Endothelial cell of umbilical vein (primary cell): ENCODE measurements around the gene PFKL. TPM values are rescaled to one million over a fixed set of nuclear protein-coding genes. Genes with fewer than 3 reads are reported as not detected.

ENCODE experiments used
- BruUV-seq: library from RNA; stranded (reverse); fragments of 400-500 nt; replicated peaks from 2 replicates; lab custom pipeline; 2021; lab: Mats Ljungman, UMichigan
- CTCF ChIA-PET: fragments of 300-600, 350-600 bp; sonication (Branson Sonifier 250); formaldehyde crosslinking; loops from one replicate; lab custom pipeline; 2021; ENCODE audit warnings: antibody characterized with exemption, inconsistent platforms; lab: Charles Lee
- POLR2A ChIA-PET: fragments of 300-600, 350-600 bp; sonication (Branson Sonifier 250); formaldehyde crosslinking; loops from one replicate; lab custom pipeline; 2021; ENCODE audit warnings: antibody characterized with exemption, inconsistent platforms; lab: Charles Lee
- DNase-seq: peaks from one replicate; pipeline ENCODE4 v3.0.0-alpha.2; 2011; ENCODE audit warnings: low read depth, low spot score
- FAIRE-seq: peaks from 2 replicates; lab custom pipeline; 2011; peaks lifted over from hg19 to GRCh38; lab: Jason Lieb, UNC
- H2AFZ ChIP-seq: 2 replicates; pipeline ENCODE4 v1.6.0; 2012; ENCODE audit warnings: low read depth, low read length, control low read depth, inconsistent platforms
- H3K27ac ChIP-seq: 2 replicates; pipeline ENCODE4 v1.5.1; 2011; ENCODE audit warnings: low read depth, mild to moderate bottlenecking, control low read depth, low read length, moderate library complexity; ENCODE audit not compliant: insufficient read depth
- H3K27me3 ChIP-seq, 2 experiments: 2 replicates each; pipeline versions ENCODE4 v1.6.0 to v1.6.1; 2011; ENCODE audit warnings: low read length in 2 of 2, mixed read lengths in 1 of 2; ENCODE audit not compliant: control insufficient read depth in 2 of 2, insufficient read depth in 2 of 2
- H3K36me3 ChIP-seq, 2 experiments: 2 replicates in 1 of 2; 3 replicates in 1 of 2; pipeline ENCODE4 v1.5.1; 2011; ENCODE audit warnings: low read length in 2 of 2, mild to moderate bottlenecking in 1 of 2, moderate library complexity in 1 of 2; ENCODE audit not compliant: control insufficient read depth in 2 of 2, insufficient read depth in 2 of 2; ENCODE audit errors: extremely low read depth in 1 of 2
- H3K4me1 ChIP-seq: 3 replicates; pipeline ENCODE4 v1.5.1; 2011; ENCODE audit warnings: mild to moderate bottlenecking, low read length; ENCODE audit not compliant: control insufficient read depth, insufficient read depth; ENCODE audit errors: extremely low read depth
- H3K4me2 ChIP-seq: 2 replicates; pipeline ENCODE4 v1.6.1; 2011; ENCODE audit warnings: low read length, control low read depth, mixed read lengths; ENCODE audit not compliant: insufficient read depth
- H3K4me3 ChIP-seq, 3 experiments: fragments of 200-600 bp in 1 of 3; sonication (generic), shearing (Covaris generic) in 1 of 3; replicated peaks in 1 of 3; 2 replicates each; pipeline ENCODE4 v1.5.1; 2011 to 2016; ENCODE audit warnings: control low read depth in 3 of 3, low read length in 3 of 3, mild to moderate bottlenecking in 2 of 3, inconsistent platforms in 1 of 3, low read depth in 1 of 3, moderate library complexity in 1 of 3; ENCODE audit not compliant: insufficient read depth in 1 of 3
- H3K79me2 ChIP-seq: 2 replicates; pipeline ENCODE4 v1.6.0; 2012; ENCODE audit warnings: low read length, inconsistent platforms; ENCODE audit not compliant: control insufficient read depth, insufficient read depth
- H3K9ac ChIP-seq: replicated peaks from 2 replicates; pipeline ENCODE3; 2011; ENCODE audit warnings: low read length, control low read depth; ENCODE audit not compliant: insufficient read depth; ENCODE audit errors: extremely low read depth
- H3K9me1 ChIP-seq: replicated peaks from 3 replicates; pipeline ENCODE4 v1.6.0; 2011; ENCODE audit warnings: mild to moderate bottlenecking, low read length; ENCODE audit not compliant: control insufficient read depth, insufficient read depth; ENCODE audit errors: extremely low read depth
- H3K9me3 ChIP-seq: replicated peaks from 2 replicates; pipeline ENCODE4 v1.5.1; 2012; ENCODE audit warnings: low read length, inconsistent platforms; ENCODE audit not compliant: control insufficient read depth, insufficient read depth
- H4K20me1 ChIP-seq: replicated peaks from 2 replicates; pipeline ENCODE3; 2011; ENCODE audit warnings: mild to moderate bottlenecking, low read length; ENCODE audit not compliant: control insufficient read depth, insufficient read depth; ENCODE audit errors: extremely low read depth
- EZH2 ChIP-seq: IDR thresholded peaks from 2 replicates; pipeline ENCODE4 v1.6.1; 2012; ENCODE audit warnings: borderline replicate concordance, low read depth, mild to moderate bottlenecking, moderate library complexity, low read length, inconsistent platforms; ENCODE audit not compliant: severe bottlenecking
- FOS ChIP-seq: IDR thresholded peaks from 2 replicates; pipeline ENCODE4 v1.6.1; 2011; ENCODE audit warnings: mild to moderate bottlenecking, low read length, moderate library complexity, borderline replicate concordance; ENCODE audit not compliant: insufficient read depth
- GATA2 ChIP-seq: IDR thresholded peaks from 2 replicates; pipeline ENCODE4 v1.7.0; 2011; ENCODE audit warnings: low read depth, mild to moderate bottlenecking, moderate library complexity, mixed read lengths, low read length; ENCODE audit not compliant: insufficient read length, insufficient read depth
- JUN ChIP-seq: IDR thresholded peaks from 2 replicates; pipeline ENCODE4 v1.6.1; 2011; ENCODE audit warnings: borderline replicate concordance, low read depth; ENCODE audit not compliant: insufficient read length, insufficient read depth
- MYC ChIP-seq: IDR thresholded peaks from one replicate; pipeline ENCODE4 v1.6.1; 2011; ENCODE audit warnings: mild to moderate bottlenecking, low read depth, low read length
- POLR2A ChIP-seq: IDR thresholded peaks from 2 replicates; pipeline ENCODE4 v1.6.1; 2012; ENCODE audit warnings: low read depth, mild to moderate bottlenecking, control low read depth, low read length
- POLR2AphosphoS5 ChIP-seq: IDR thresholded peaks from 2 replicates; pipeline ENCODE4 v1.6.1; 2012; ENCODE audit warnings: low read depth, mild to moderate bottlenecking, control low read depth, low read length, moderate library complexity; ENCODE audit not compliant: insufficient read depth
- dilution Hi-C: fragments of 300-500 bp; cut with MboI; formaldehyde crosslinking; loops from one replicate; pipeline ENCODE4 v1.15.0; 2019; ENCODE audit warnings: low sequenced_read_pairs; ENCODE audit not compliant: extremely low pct_ligation_motif_present
- intact Hi-C: fragments of 100-400 bp; cut with micrococcal nuclease; formaldehyde crosslinking; loops from one replicate; pipeline ENCODE4 v1.10.0; 2022
- polyA plus RNA-seq, 4 experiments: library from polyadenylated mRNA; depleted of rRNA in 3 of 4; stranded (reverse) in 3 of 4; unstranded in 1 of 4; fragments of >200 nt; gene quantifications; 2 replicates each; pipeline versions ENCODE4 v1.2.1 to v1.2.3, GENCODE V29; 2011 to 2012; ENCODE audit warnings: missing spikeins in 1 of 4
- total RNA-seq: library from RNA; stranded (reverse); gene quantifications from 2 replicates; pipeline ENCODE4 v1.2.3, GENCODE V29; 2021
- TF ChIP-seq, protein P1 (sequence below): IDR thresholded peaks from 2 replicates; pipeline ENCODE4 v1.6.1; 2011; ENCODE audit not compliant: insufficient read depth, insufficient read length
- TF ChIP-seq, protein P2 (sequence below), 2 donors: IDR thresholded peaks; 1 replicate in 1 of 2; 2 replicates in 1 of 2; pipeline ENCODE4 v1.5.1; 2011; ENCODE audit warnings: low read length in 2 of 2, mild to moderate bottlenecking in 2 of 2, moderate library complexity in 2 of 2, control low read depth in 1 of 2, inconsistent platforms in 1 of 2, low read depth in 1 of 2; ENCODE audit not compliant: insufficient read depth in 1 of 2; ENCODE audit errors: extremely low read depth in 1 of 2

PFKL gene
- total and polyA plus RNA-seq, 2 donors (not counting 3 experiments of a cell fraction or from before 2014, with no cell fraction given) = 137 to 154 TPM

DNA sequence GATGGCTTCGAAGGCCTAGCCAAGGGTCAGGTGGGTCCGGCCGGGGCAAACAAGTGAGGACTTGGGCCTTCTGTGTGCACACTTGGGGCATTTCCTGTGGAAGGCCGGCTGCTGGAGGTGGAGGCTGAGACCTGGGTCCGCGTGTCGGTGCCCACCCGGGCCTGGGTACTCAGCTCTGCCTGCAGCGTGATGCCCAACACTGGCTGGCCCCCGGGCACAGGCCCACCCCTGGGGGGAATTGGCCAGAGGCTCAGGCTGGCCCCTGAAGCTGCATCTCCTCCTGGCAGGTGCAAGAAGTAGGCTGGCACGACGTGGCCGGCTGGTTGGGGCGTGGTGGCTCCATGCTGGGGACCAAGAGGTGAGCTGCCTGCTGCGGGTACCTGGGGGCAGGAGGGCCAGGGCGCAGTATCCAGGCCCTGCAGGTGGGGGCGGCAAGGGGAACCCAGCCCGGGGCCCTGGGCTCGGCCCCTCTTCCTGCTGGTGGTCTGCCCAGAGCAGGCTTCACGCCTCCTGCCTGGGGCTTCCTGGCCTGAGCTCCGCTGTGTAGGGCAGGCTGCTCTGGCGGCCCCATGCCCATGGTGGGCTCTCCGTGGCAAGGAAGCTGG, 22.1 kb downstream of the PFKL start:
- H3K4me3 ChIP-seq = no peak overlapping the region
- H3K4me1 ChIP-seq = no peaks in the 10 kb centered on the region
- no peak overlapping the region for H3K9ac ChIP-seq
- no peak overlapping the region for H2AFZ ChIP-seq
- ChIA-PET CTCF (no interaction called here), POLR2A (no interaction called here)
- BruUV-seq = no TSS peak
- dilution Hi-C loops (no loop called here), intact Hi-C loops (no loop called here)
- no peak for FAIRE-seq
- no peak for TF ChIP-seq EZH2
- no peak for TF ChIP-seq FOS
- TF ChIP-seq, protein P1, sequence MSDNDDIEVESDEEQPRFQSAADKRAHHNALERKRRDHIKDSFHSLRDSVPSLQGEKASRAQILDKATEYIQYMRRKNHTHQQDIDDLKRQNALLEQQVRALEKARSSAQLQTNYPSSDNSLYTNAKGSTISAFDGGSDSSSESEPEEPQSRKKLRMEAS = no peak
- TF ChIP-seq POLR2A = no peak
- TF ChIP-seq GATA2 = no peak
- no peak for TF ChIP-seq MYC
- H3K9me1 ChIP-seq = no peaks in the 10 kb centered on the region
- H4K20me1 ChIP-seq = no peaks in the 10 kb centered on the region
- peaks cover 7 to 51% of the 10 kb centered on the region in 2 experiments for H3K36me3 ChIP-seq
- H3K4me2 ChIP-seq = no peak overlapping the region
- H3K9me3 ChIP-seq = no peaks in the 10 kb centered on the region
- DNase-seq = no peak
- no peaks in the 10 kb centered on the region for H3K79me2 ChIP-seq
- H3K27ac ChIP-seq = no peak overlapping the region
- no peaks in the 10 kb centered on the region for H3K27me3 ChIP-seq

DNA sequence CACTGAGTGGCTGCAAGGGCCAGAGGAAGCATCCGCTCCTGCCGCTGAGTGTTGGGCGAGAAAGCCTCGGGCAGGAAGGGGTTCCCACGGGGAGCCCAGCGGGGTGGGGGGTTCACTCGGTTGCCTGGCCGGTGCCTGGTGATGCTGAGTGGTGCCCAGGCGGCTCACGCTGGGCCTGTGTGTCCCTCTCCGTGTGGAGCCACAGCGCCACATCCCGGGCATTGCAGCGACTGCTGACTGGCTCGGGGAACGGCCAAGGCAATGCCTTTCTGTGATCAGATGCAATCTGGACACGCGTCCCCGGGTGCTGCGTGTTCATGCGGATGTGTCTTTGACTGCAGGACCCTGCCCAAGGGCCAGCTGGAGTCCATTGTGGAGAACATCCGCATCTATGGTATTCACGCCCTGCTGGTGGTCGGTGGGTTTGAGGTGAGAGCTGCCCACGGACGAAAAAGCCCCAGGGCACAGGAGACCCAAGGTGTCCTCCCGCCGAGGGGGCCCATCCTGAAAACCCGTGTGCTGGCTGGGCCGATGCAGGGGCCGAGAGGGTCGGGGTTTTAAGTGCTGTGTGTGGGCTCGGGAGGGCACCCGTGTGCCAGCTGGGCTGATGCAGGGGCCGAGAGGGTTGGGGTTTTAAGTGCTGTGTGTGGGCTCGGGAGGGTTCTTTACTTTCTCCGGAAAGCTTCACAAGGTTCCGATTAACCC, 22.9 kb downstream of the PFKL start:
- Histone ChIP-seq H3K27me3 (no peaks in the 10 kb centered on the region), H3K4me2 (no peak overlapping the region), H3K27ac (no peak overlapping the region), H3K4me3 (no peak overlapping the region), H3K9me1 (no peaks in the 10 kb centered on the region), H3K9ac (no peak overlapping the region), H2AFZ (no peak overlapping the region), H3K36me3 (peaks cover 7 to 47% of the 10 kb centered on the region in 2 experiments), H3K4me1 (no peaks in the 10 kb centered on the region), H4K20me1 (no peaks in the 10 kb centered on the region), H3K79me2 (no peaks in the 10 kb centered on the region), H3K9me3 (no peaks in the 10 kb centered on the region)
- FAIRE-seq (no peak), DNase-seq (no peak)
- no TSS peak for BruUV-seq
- intact Hi-C loops = no loop called here
- TF ChIP-seq, protein P2, sequence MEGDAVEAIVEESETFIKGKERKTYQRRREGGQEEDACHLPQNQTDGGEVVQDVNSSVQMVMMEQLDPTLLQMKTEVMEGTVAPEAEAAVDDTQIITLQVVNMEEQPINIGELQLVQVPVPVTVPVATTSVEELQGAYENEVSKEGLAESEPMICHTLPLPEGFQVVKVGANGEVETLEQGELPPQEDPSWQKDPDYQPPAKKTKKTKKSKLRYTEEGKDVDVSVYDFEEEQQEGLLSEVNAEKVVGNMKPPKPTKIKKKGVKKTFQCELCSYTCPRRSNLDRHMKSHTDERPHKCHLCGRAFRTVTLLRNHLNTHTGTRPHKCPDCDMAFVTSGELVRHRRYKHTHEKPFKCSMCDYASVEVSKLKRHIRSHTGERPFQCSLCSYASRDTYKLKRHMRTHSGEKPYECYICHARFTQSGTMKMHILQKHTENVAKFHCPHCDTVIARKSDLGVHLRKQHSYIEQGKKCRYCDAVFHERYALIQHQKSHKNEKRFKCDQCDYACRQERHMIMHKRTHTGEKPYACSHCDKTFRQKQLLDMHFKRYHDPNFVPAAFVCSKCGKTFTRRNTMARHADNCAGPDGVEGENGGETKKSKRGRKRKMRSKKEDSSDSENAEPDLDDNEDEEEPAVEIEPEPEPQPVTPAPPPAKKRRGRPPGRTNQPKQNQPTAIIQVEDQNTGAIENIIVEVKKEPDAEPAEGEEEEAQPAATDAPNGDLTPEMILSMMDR (IDR thresholded peaks at IDR 0.05; ENCODE audit: extremely low read depth in 1 of 2, insufficient read depth in 1 of 2, low read depth in 1 of 2, low read length in 2 of 2) = no peak
- TF ChIP-seq POLR2AphosphoS5 = no peak
- no peak for TF ChIP-seq EZH2
- TF ChIP-seq, protein P1 = no peak
- TF ChIP-seq POLR2A = no peak
- TF ChIP-seq JUN = no peak
- TF ChIP-seq FOS = no peak
- no peak for TF ChIP-seq GATA2
- TF ChIP-seq MYC = no peak
- ChIA-PET POLR2A (no interaction called here), CTCF (no interaction called here)
- dilution Hi-C loops = no loop called here
